ENCODE results near the gene TSC22D3. TPM values are rescaled to one million over a fixed set of nuclear protein-coding genes. Genes with fewer than 3 reads are reported as not detected.
"Not testable (repeated sequence)": the region's sequence is repeated elsewhere in the genome, so short reads cannot be mapped to it uniquely, and the experiment has no call there.

TSC22D3 gene
- polyA plus RNA-seq, 3 donors, result 139 to 283 (median 171) TPM

DNA sequence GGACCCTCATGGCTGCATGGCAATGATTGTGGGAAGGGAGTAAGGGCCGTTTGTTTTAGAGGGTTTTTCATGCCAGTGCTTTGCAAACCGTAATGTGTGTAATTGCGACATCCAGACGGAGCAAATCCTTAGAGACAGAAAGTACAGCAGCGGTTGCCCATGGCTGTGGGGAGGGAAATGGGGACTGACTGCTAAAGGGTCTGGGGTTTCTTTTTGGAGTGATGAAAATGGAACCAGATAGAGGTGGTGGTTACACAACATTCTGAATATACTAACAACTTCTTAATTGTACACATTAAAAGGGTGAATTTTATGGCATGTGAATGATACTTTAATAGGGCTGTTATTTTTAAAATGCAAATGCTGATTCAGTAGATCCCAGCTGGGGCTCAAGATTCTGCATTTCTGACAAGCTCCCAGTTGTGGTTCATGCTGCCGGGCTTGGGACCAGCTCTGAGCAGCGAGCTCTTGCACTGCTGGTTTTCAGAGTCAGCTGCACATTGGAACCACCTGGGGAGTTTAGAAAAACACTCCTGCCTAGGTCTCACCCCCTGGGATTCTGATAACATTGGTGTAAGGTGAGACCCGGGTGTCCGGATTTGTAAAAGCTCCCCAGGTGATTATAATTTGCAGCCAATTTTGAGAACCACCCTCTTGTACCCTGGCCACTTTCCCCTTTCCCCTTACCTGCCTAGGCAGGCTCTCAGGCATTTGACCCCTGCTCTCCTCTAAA is 99.6 kb downstream of the TSC22D3 start:
- WGBS, 3 donors, result 5 to 27% (median 25%) methylated on average over 9 of the region's 9 CpGs
- H3K27ac ChIP-seq (ENCODE audit: low read depth, low read length), result peak overlapping the region; percentile 92

- peak overlapping the region; percentile 95 for H3K27ac ChIP-seq (ENCODE audit: low read depth, low read length)
- 61 to 93% (median 75%) methylated on average over 1 of the region's 1 CpG for WGBS, 3 donors
Measured at GRCh38 chrX:107675365-107675654, 100.3 kb downstream of the TSC22D3 start.

DNA sequence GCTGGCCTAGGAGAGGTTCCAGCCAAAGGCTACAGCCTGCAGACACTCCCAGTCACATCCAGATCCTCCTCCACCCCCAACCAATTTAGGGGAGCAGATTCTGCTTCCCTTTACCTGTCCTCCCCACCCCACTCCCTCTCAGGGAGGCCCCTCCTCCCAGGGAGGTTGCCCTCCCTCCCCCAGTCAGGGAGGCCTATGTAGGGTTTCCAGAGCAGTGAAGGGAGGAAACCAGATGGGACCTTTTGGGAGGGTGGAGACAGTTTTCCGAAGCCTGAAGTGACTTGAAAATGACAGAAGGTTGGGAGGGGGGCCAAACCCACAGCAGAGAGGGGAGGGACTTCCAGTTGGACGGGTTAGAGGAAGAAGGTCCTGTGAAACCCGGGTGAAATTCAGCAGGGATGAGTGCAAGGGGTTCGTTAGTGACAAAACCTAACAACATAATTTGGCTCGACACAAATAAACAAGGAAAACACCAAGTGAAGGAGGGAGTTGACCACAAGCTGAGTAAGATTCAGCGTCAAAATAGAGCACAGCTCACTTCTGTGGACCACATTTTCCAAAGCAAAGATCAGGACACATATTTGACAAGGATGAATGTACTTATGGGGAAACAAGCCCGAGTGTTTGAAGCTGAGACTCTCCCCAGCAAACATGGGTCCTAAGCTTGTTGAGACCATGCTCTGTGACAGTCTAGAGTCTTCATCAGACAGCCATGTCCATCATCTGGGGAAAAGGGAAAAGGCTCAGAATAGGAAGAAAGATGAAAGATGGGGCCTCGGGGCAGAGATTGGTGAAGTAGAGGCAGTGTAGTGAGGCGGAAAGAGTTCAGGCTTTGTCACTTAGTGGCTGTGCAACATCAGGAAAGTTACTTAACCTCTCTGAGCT is 100.9 kb downstream of the TSC22D3 start:
- WGBS, 3 donors, result 16 to 63% (median 29%) methylated on average over 9 of the region's 9 CpGs
- peak overlapping the region; percentile 95 for H3K27ac ChIP-seq (ENCODE audit: low read depth, low read length)

DNA sequence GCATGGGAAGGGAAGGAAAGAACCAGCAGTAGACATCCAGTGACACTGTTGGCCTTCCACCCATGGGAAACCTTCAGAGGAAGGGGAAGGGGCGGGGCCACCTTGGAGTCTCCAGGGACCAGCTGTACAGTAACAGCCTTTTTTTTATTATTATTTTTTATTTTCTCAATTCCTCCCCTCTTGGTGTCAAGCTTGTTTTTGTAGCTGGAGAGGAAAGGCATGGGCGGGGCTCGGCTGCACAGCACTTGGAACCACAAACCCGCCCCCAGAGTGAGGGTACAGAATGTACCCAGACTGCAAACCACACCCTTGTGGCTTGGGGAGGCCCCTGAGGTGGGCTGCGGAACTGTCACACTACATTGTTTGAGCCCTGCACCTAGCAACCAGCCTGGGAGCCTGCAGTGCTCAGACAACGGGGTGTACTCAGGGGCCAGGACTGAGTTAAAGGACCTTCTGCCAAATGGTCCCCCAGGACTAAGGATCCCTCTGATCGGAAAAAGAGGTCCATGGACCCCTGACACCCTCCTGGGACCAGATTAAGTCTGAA is 101.6 kb downstream of the TSC22D3 start:
- peak overlapping the region; percentile 95 for H3K27ac ChIP-seq (ENCODE audit: low read depth, low read length)
- 10 to 72% (median 36%) methylated on average over 7 of the region's 7 CpGs for WGBS, 3 donors

DNA sequence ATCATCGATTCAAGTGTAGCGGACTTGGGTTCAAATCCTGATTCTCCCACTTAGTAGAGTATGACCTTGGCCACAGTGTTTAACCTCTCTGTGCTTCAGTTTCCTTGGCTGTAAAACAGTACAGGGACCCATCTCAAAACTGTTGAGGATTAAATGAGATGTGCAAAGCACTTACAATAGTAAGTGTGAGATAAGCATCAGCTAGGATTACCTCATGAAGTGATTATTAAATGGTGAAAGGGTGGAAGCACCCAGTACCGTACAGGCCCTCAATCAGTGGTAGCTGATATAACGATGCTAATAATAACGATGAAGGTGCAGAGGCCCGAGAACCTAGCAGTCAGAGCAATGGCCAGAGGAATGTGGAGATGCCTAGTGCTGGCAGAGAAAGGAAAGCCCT is 102.2 kb downstream of the TSC22D3 start:
- 46 to 75% (median 66%) methylated on average over 6 of the region's 6 CpGs for WGBS, 3 donors
- H3K27ac ChIP-seq (ENCODE audit: low read depth, low read length), result peak overlapping the region; percentile 89

DNA sequence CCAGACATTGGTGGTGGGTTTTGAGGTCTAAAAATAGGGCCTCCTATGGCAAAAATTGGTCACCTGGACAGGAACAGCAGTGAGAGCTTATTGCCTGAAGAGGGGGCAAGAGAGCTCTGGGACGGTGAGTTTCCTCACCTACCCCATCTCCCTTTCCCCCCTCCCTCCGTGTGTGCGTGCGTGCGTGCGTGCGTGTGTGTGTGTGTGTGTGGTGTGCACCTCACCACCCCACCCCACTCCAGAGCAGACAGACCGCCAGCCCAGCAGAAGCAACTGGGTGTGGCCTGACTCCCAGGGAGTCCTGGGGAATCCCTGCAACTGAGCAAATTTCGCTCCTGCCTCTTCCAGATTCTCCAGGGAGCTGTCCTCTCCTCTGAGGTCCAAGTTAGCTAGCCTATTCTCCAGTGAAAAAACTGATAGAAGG is 102.6 kb downstream of the TSC22D3 start:
- WGBS, 3 donors, result 3 to 16% (median 13%) methylated on average over 3 to 9 of the region's 9 CpGs
- peak overlapping the region; percentile 89 for H3K27ac ChIP-seq (ENCODE audit: low read depth, low read length)

GRCh38 chrX:107671256-107671655 is 104.3 kb downstream of the TSC22D3 start:
- 86 to 98% (median 91%) methylated on average over 9 of the region's 9 CpGs for WGBS, 3 donors

DNA sequence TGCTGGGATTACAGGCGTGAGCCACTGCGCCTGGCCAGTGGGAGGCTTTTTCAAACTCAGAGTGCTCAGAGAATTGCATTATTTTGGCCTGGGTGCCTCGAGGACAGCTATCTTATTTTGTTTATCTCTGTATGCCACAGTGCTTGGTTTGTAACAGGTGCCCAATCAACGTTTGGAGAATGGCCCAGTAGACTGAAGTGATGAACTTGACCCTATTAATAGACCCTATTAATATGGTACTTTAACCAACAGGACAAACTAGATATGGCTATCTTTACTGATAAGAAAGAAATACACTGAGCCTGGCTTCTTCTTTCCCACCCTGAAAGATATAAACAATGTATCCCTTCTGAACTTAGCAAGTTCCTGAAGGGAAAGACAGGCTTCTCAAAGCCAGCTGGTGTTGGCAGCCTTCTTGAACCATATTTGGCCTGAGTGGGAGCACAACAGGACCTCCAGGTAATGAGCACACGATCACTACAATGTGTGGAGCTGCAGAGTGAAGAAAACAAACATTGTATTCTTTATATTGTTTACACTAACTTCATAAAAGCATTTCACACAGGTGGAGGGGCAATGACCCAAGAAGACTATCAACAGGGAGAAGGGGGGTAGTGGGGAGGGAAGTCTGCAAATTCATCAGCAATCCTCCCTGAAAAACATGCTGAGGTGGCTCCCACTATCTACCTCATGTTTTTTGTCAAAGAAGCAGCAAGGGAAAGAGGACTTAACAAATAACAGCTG is 105.5 kb downstream of the TSC22D3 start:
- 40 to 69% (median 59%) methylated on average over 5 of the region's 5 CpGs for WGBS, 3 donors
- H3K27ac ChIP-seq (ENCODE audit: low read depth, low read length), result no peak overlapping the region

More at GRCh38 chrX:107671256-107671655, 104.3 kb downstream of the TSC22D3 start:
- H3K27ac ChIP-seq (ENCODE audit: low read depth, low read length), result not testable (repeated sequence)

DNA sequence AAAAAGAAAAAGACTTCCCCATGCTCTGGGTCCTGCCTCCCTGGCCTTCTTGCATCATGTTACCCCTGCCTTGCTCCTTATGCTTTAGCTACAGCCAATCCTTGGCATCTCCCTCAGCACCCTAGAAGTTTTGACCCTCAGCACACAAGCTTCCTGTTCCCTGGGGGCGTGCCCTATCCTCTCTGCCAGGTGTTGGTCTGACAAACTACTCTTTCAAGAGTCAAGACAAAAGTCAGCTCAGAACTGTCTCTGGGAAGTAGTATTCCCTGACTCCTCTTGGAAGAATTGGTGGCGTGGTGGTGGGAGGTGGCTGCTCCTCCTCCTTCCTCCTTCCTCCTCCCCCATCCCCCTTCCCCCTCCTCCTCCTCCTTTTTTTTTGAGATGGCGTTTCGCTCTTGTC is 106.3 kb downstream of the TSC22D3 start:
- WGBS, 3 donors, result 46 to 75% (median 63%) methylated on average over 2 to 4 of the region's 4 CpGs
- no peak overlapping the region for H3K27ac ChIP-seq (ENCODE audit: low read depth, low read length)

DNA sequence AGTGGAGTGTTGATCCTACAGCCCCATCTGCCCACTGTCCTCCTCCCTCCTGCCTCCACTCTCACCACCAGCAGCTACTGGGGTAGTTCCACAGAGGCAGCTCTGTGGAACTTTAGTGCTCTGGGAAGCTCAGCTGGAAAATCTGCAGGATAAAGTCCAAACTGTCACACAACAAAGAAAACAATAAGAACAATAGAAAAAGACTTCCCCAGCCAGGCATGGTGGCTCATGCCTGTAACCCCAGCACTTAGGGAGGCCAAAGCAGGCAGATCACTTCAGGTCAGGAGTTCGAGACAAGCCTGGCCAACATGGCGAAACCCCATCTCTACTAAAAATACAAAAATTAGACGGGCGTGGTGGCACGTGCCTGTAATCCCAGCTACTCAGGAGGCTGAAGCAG is 106.9 kb downstream of the TSC22D3 start:
- WGBS, 3 donors, result 81 to 92% (median 87%) methylated on average over 5 of the region's 5 CpGs
- not testable (repeated sequence) for H3K27ac ChIP-seq (ENCODE audit: low read depth, low read length)

DNA sequence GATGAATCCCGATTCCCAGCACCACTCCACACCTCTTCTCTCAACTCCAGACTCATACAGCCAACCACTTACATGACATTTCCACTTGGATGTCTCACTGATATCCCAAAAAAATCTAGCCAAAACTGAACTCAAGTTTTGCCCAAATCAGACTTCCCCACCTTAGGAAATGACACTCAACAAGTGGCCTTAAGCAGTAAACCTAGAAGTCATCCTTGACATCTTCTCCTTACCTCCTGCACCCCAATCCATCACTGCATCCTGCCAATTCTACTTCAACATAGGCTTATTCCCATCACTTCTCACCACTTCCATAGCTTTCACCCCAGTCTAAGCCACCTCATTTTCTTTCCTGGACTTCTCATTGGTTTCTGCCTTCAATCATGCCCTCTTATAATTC is 108.2 kb downstream of the TSC22D3 start:
- no peak overlapping the region for H3K27ac ChIP-seq (ENCODE audit: low read depth, low read length)
- 72 to 100% (median 97%) methylated on average over 1 of the region's 1 CpG for WGBS, 3 donors

GRCh38 chrX:107666931-107667330 is 108.7 kb downstream of the TSC22D3 start:
- no peak overlapping the region for H3K27ac ChIP-seq (ENCODE audit: low read depth, low read length)
- 79 to 100% (median 96%) methylated on average over 1 of the region's 1 CpG for WGBS, 3 donors

Other genes starting within 250 kb of the TSC22D3 start
- 10 to 100 TPM; 12.1 to 28.6 (median 27.4) TPM for gene PRPS1, start 147.3 kb downstream of the TSC22D3 start, polyA plus RNA-seq
- under 1 TPM in 1 of 3 donors, not detected in 2; 0.31 TPM for gene NCBP2L, start 1.9 kb upstream of the TSC22D3 start, polyA plus RNA-seq
- gene MID2, start 50.1 kb upstream of the TSC22D3 start, polyA plus RNA-seq, result 10 to 100 TPM in 1 of 3 donors, 1 to 10 TPM in 2; 3.9 to 11.3 (median 6.5) TPM
- gene TEX13B, start 206.6 kb upstream of the TSC22D3 start, polyA plus RNA-seq, result not detected

Measured in adipose tissue (tissue), 3 donors.